HepG2 (cell line): ENCODE data around the gene TGFBI. TPM values are rescaled to one million over a fixed set of nuclear protein-coding genes. Genes with fewer than 3 reads are reported as not detected.

ENCODE experiments used
- AGO2 ChIP-seq: fragments of 200-400 bp; formaldehyde crosslinking; optimal IDR thresholded peaks from 2 replicates; pipeline ENCODE3; 2017; ENCODE audit warnings: mild to moderate bottlenecking, low read depth, low read length, moderate library complexity
- DR1 ChIP-seq: sonication (generic); formaldehyde crosslinking; IDR thresholded peaks from 2 replicates; pipeline ENCODE4 v1.8.0; 2021; ENCODE audit warnings: mild to moderate bottlenecking, missing genetic modification reagents, inconsistent platforms
- ERF ChIP-seq: IDR thresholded peaks from 2 replicates; pipeline ENCODE4 v1.6.1; 2018; ENCODE audit warnings: missing biosample characterization, missing genetic modification reagents
- HNF1B ChIP-seq: sonication (generic); formaldehyde crosslinking; IDR thresholded peaks from 2 replicates; pipeline ENCODE4 v1.5.1; 2020; ENCODE audit warnings: mild to moderate bottlenecking, moderate library complexity, missing genetic modification reagents
- KLF11 ChIP-seq: IDR thresholded peaks from 2 replicates; pipeline ENCODE4 v1.6.1; 2016; ENCODE audit warnings: missing compliant biosample characterization
- KLF12 ChIP-seq: sonication (generic); formaldehyde crosslinking; IDR thresholded peaks from 2 replicates; pipeline ENCODE4 v1.4.0; 2020; ENCODE audit warnings: missing genetic modification reagents, borderline replicate concordance
- MTF1 ChIP-seq: sonication (generic); formaldehyde crosslinking; IDR thresholded peaks from 2 replicates; pipeline ENCODE4 v1.5.0; 2020; ENCODE audit warnings: missing genetic modification reagents
- MZF1 ChIP-seq: sonication (generic); formaldehyde crosslinking; IDR thresholded peaks from 2 replicates; pipeline ENCODE4 v1.8.1; 2023; ENCODE audit warnings: mild to moderate bottlenecking, missing genetic modification reagents, borderline replicate concordance
- RNF2 ChIP-seq: fragments of 450-650 bp; conservative IDR thresholded peaks from 2 replicates; pipeline ENCODE4 v1.6.1; 2016; ENCODE audit warnings: low read depth
- RXRA ChIP-seq: sonication (generic); formaldehyde crosslinking; IDR thresholded peaks from 2 replicates; pipeline ENCODE4 v1.5.1; 2020; ENCODE audit warnings: missing genetic modification reagents
- SAP130 ChIP-seq: IDR thresholded peaks from 2 replicates; pipeline ENCODE4 v1.6.1; 2016; ENCODE audit warnings: low read depth
- SRF ChIP-seq: IDR thresholded peaks from 2 replicates; pipeline ENCODE4 v1.6.1; 2011; ENCODE audit warnings: mild to moderate bottlenecking, low read depth, low read length, moderate library complexity
- TBX2 ChIP-seq: sonication (generic); formaldehyde crosslinking; IDR thresholded peaks from 2 replicates; pipeline ENCODE4 v1.5.0; 2020; ENCODE audit warnings: missing genetic modification reagents, mild to moderate bottlenecking, borderline replicate concordance
- TCF7 ChIP-seq: sonication (generic); IDR thresholded peaks from 2 replicates; pipeline ENCODE4 v1.6.1; 2016; ENCODE audit warnings: antibody characterized with exemption, low read depth
- XRCC5 ChIP-seq: fragments of 200-400 bp; formaldehyde crosslinking; optimal IDR thresholded peaks from 2 replicates; pipeline ENCODE3; 2017; ENCODE audit warnings: mild to moderate bottlenecking, low read length
- ZNF207 ChIP-seq: fragments of 450-650 bp; IDR thresholded peaks from 2 replicates; pipeline ENCODE4 v1.6.1; 2016; ENCODE audit warnings: antibody characterized with exemption, borderline replicate concordance
- ZNF3 ChIP-seq: IDR thresholded peaks from 2 replicates; pipeline ENCODE4 v1.7.0; 2017; ENCODE audit warnings: inconsistent platforms
- ZNF33B ChIP-seq: sonication (generic); formaldehyde crosslinking; IDR thresholded peaks from 2 replicates; pipeline ENCODE4 v1.5.1; 2020; ENCODE audit warnings: mild to moderate bottlenecking, missing genetic modification reagents
- ZNF343 ChIP-seq: sonication (generic); formaldehyde crosslinking; IDR thresholded peaks from 2 replicates; pipeline ENCODE4 v1.4.0; 2020; ENCODE audit warnings: mild to moderate bottlenecking, missing genetic modification reagents
- ZNF468 ChIP-seq: sonication (generic); formaldehyde crosslinking; IDR thresholded peaks from 2 replicates; pipeline ENCODE4 v1.8.0; 2022; ENCODE audit warnings: mild to moderate bottlenecking, moderate library complexity, missing genetic modification reagents
- ZNF800 ChIP-seq: sonication (generic); formaldehyde crosslinking; IDR thresholded peaks from 2 replicates; pipeline ENCODE4 v1.4.0; 2020; ENCODE audit warnings: missing genetic modification reagents
- ZSCAN12 ChIP-seq: sonication (generic); formaldehyde crosslinking; IDR thresholded peaks from 2 replicates; pipeline ENCODE4 v1.9.0; 2021; ENCODE audit warnings: mild to moderate bottlenecking, missing genetic modification reagents
- ZSCAN31 ChIP-seq: sonication (generic); formaldehyde crosslinking; IDR thresholded peaks from 2 replicates; pipeline ENCODE4 v1.5.0; 2020; ENCODE audit warnings: low read depth, mild to moderate bottlenecking, missing genetic modification reagents
- polyA plus RNA-seq, 8 experiments: library from polyadenylated mRNA; depleted of rRNA in 3 of 8; stranded (reverse) in 7 of 8; unstranded in 1 of 8; fragments of >200 nt; fragmentation: Illumina TruSeq in 4 of 8; extraction: Trizol in 4 of 8; gene quantifications; 2 replicates each; pipeline versions ENCODE4 v1.2.1 to v1.2.3, GENCODE V29; 2011 to 2016; ENCODE audit warnings: low read depth in 4 of 8, missing spikeins in 1 of 8, mixed read lengths in 1 of 8; ENCODE audit not compliant: insufficient read depth in 1 of 8
- total RNA-seq, 5 experiments: library from RNA; depleted of rRNA; stranded (reverse); fragments of >200 nt; fragmentation: Illumina TruSeq; extraction: Trizol; gene quantifications; 2 replicates each; pipeline ENCODE4 v1.2.3, GENCODE V29; 2016; ENCODE audit warnings: low read depth in 1 of 5
- TF ChIP-seq, protein P1 (sequence below): sonication (generic); formaldehyde crosslinking; IDR thresholded peaks from 2 replicates; pipeline ENCODE4 v1.4.0; 2020; ENCODE audit warnings: missing genetic modification reagents

Gene TGFBI
- total and polyA plus RNA-seq, 2 of the 13 experiments (the other 11 are each of a cell fraction or from before 2014, with no cell fraction given), result 275 to 457 TPM

DNA sequence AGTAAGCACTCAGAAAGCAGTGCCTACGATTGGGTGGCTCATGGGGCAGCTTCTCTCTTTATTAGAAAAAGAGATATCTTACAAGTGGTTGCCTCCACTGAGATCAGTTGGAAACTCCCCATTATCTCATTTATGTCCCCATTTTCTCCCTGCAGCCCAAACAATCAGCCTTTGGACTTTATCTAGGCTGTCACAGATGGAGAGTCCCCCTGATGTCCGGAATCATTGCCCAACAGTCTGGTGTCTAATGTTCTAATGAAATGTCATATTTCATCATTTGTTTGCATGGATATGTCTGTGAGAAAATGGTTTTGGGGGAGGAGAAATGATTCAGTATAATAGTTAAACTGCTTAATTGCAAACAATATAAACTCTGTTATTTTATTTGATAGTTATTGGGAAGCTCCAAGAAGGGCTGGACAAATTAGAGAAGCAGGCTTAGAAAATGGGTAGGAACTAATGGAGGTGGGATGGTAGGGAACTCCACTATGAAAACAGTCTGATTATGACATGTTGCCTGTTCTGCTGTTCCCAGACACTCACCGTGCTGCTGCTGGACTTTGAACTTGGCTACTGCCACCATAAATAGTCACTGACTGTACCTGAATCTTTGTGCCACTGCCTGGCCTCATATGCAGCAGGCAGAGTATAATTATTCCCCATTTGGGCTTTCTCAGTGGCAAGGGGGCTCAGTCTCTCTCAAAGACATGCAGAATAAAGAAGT, 65.6 kb downstream of the TGFBI start (continued):
- TF ChIP-seq, protein P1, sequence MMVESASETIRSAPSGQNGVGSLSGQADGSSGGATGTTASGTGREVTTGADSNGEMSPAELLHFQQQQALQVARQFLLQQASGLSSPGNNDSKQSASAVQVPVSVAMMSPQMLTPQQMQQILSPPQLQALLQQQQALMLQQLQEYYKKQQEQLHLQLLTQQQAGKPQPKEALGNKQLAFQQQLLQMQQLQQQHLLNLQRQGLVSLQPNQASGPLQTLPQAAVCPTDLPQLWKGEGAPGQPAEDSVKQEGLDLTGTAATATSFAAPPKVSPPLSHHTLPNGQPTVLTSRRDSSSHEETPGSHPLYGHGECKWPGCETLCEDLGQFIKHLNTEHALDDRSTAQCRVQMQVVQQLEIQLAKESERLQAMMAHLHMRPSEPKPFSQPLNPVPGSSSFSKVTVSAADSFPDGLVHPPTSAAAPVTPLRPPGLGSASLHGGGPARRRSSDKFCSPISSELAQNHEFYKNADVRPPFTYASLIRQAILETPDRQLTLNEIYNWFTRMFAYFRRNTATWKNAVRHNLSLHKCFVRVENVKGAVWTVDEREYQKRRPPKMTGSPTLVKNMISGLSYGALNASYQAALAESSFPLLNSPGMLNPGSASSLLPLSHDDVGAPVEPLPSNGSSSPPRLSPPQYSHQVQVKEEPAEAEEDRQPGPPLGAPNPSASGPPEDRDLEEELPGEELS, result peak; percentile 29; the same call in 1 of the 2 replicates
- TF ChIP-seq ERF (CRISPR knock-in tag), result no peak
- no peak for TF ChIP-seq ZNF343 (CRISPR knock-in tag)
- TF ChIP-seq TBX2 (CRISPR knock-in tag), result peak; percentile 33; the same call in 1 of the 2 replicates
- no peak for TF ChIP-seq ZNF800 (CRISPR knock-in tag)
- TF ChIP-seq HNF1B (CRISPR knock-in tag), result no peak
- no peak for TF ChIP-seq KLF11 (CRISPR knock-in tag)
- TF ChIP-seq SAP130 (CRISPR knock-in tag), result peak; percentile 66
- TF ChIP-seq ZNF468, result no peak
- no peak for TF ChIP-seq RNF2
- TF ChIP-seq AGO2, result no peak
- TF ChIP-seq ZSCAN12 (CRISPR knock-in tag), result no peak
- no peak for TF ChIP-seq RXRA (CRISPR knock-in tag)
- no peak for TF ChIP-seq KLF12 (CRISPR knock-in tag)
- TF ChIP-seq ZNF207, result no peak
- 0 out of 2 replicates have a peak, but pooled peaks have one; percentile 11 for TF ChIP-seq SRF
- TF ChIP-seq DR1 (CRISPR knock-in tag), result no peak
- TF ChIP-seq ZSCAN31 (CRISPR knock-in tag), result 0 out of 2 replicates have a peak, but pooled peaks have one; percentile 32
- TF ChIP-seq ZNF3 (CRISPR knock-in tag), result 0 out of 2 replicates have a peak, but pooled peaks have one; percentile 14
- peak; percentile 39 for TF ChIP-seq XRCC5
- no peak for TF ChIP-seq MTF1 (CRISPR knock-in tag)
- no peak for TF ChIP-seq TCF7
- no peak for TF ChIP-seq ZNF33B (CRISPR knock-in tag)
- no peak; the same call in 1 of the 2 replicates for TF ChIP-seq MZF1 (CRISPR knock-in tag)
